GM10847 (cell line): ENCODE results near the gene UBE2D2.

Experiments used
- POLR2A ChIP-seq: IDR thresholded peaks from 2 replicates; pipeline ENCODE4 v1.6.1; 2011; ENCODE audit not compliant: insufficient read length; ENCODE audit errors: extremely low read depth

UBE2D2 gene

DNA sequence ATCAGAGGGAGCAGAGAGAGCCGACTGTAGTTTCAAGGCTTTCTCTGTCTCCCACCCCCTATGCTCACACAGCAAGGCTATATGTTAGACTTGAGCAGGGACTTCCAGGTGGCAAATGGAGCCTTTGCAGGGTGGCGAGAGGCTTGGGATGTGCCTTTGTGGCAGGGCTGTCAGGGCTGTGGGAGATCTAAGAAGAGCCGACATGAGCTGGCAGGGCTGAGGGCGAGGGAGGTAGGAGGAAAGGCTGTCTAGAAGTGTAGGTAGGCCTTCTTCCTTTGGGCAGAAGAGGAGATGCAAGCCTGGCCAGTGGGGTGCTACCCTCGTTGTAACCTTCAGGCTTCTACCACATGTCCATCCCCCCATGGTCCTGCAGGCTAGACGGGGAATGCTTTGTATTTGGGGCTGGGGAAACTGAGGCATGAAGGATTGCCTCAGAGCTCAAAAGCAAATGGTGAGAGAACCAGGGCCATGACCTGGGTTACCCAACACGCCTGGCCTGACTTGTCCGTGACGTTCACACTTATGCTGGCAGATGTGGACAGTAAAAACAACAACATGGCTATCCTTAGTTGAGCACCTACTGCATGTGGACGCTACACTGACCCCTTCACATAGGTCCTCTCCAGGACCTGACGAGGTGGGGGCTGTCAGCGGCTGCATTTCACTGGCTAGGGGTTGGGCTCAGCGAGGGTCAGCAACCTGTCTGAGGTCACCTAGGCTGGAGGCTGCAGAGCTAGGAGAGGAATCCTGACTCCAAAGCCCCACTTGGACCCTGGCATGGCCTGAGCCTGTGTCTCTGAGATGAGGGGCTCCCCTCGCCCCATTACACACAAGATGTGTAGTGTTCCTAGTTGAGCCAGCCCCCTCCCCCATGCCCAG, 102.3 kb downstream of the UBE2D2 start:
- no peak for TF ChIP-seq POLR2A

DNA sequence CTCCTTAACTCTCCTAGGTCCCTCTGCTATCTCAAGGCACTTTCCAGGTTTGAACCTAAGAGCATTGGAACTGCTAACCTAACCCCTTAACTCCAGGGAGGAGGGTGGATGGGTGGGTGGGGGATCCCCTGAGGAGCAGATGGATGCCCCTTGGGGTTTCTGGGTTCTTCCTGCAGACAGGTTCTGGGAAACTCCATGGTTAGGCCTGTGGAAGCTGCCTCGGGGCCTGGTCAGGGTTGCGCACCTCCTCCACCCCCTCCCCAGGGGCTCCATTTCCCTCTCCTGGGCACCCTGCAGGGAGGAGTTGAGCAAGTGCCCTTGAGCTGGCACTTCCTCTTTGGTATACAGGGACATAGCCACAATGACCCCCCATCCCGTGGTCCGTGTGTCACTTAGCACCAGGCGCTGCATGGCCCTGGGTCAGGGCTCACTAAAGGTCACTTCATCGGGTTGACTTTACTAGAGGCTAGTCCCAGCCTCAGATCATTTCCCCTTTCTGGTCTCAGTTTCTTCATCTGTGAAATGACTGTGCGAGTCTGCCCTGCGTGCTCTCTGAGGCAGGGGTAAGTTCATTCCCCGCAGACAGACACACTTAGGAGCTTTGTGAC, 103.1 kb downstream of the UBE2D2 start:
- no peak for TF ChIP-seq POLR2A

DNA sequence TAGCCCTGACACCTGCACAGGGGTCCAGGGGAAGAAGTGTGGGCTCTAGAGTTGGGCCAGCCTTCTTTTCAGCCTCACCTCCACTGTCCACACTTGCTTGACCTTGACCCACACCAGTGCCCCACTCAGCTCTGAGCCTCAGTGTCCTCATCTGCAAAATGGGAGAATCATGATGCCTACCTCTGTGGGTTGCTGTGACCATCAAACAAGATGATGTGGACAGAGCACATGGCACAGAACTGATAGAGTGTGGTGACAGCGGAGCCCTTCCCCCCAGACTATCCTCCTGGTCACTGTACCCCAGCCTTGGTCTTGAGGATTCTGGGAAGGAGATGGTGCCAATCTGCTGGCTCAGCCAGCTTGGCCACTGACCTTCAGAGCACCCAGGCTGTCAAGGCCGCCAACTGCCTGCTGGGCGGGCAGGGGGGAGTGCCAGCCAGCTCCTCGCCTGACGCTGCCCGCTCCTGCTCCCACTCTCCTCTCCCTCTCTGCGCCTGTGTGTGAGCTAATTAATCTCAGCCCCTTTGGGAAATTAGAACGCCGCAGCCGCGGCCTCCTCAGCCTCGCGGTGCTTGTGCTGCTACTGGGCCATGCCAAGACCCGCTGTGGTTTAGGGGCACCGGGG, 103.7 kb downstream of the UBE2D2 start:
- TF ChIP-seq POLR2A, result no peak

DNA sequence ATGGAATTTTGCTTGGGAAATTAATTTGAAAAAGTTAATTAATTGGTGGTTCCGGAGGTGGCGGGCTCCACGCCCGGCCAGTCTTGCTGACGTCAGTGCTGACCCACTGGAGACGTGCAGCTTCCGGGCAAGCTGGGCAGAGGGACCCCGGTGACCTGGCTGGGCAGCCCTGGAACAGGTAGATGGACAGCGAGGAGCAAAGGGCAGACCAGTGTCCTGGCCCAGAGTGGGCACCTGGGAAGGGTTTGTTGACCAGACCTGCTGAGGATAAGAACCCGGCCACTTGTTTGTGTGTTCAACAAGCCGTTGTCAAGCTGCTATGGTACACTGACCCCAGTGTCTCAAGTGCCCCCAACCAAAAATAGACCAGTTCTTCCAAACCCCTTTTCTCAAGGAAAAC, 104.5 kb downstream of the UBE2D2 start:
- TF ChIP-seq POLR2A, result no peak

DNA sequence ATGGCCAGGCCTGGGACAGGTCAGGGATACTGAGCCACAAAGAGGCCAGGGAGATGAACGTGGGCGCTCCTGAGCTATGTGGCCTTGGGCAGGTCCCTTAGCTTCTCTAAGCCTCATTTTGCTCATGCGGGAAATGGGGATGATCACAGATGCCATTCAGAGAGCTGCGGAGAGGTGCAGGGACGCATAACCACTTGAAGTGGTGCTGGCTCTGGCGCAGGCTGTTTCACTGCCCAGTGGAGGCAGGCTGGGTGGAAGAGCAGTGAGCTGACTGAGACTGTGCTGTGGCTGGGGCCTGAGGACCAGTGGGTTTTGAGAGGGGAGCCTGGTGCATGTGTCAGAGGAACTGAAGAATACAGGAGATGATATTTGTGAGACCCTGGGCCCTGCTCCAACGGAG, 105.4 kb downstream of the UBE2D2 start:
- TF ChIP-seq POLR2A, result no peak

DNA sequence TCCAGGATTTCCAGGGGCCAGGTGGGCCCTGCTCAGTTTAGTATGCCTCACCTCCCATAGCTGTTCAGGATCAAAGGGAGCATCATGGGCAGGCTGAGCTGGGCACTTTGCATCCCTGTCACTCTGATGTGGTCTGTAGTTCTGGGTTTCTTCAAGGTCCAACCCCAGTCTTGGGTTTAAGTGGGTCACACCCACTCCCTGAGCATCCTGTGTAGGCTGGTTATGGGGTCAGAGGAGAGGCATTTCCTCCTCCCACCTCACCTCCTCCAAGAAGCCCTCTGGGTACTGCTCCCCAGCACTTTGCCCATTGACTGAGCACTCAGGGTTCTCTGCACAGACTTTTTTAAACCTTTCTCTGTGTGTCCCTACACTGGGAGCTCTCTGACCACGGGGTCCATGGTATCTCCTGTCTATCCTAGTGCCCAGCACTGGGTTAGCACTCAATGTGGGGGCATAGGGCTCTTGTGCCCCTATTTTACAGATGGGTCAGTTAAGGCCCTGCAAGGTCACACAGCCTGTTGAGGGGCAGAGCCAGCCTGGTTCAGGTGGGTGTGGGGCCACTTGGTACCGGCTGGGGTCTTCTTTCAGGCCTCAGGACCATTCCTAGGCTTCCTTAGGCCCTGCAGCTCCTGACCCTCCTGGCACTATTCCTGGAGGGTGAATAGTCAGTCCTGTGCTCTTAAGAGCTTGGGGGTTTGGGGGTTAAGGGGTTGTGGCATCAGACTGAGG, 106.0 kb downstream of the UBE2D2 start:
- TF ChIP-seq POLR2A, result no peak

DNA sequence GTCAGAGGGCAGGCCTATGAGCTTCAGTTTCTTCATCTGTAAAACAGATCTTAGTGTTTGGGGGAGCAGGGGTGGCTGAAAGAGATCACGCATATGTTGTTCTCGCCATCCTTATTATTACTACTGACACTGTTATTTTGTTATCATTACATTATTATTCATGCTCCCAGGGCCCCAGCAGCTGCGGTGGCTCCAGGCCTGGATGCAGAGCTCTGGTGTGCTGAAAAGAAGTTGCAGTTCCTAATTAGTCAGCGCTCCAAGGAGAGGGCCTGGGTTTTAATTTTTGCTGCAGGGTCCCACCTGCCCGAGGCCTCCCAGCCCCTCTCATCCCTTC, 106.6 kb downstream of the UBE2D2 start:
- TF ChIP-seq POLR2A, result no peak

DNA sequence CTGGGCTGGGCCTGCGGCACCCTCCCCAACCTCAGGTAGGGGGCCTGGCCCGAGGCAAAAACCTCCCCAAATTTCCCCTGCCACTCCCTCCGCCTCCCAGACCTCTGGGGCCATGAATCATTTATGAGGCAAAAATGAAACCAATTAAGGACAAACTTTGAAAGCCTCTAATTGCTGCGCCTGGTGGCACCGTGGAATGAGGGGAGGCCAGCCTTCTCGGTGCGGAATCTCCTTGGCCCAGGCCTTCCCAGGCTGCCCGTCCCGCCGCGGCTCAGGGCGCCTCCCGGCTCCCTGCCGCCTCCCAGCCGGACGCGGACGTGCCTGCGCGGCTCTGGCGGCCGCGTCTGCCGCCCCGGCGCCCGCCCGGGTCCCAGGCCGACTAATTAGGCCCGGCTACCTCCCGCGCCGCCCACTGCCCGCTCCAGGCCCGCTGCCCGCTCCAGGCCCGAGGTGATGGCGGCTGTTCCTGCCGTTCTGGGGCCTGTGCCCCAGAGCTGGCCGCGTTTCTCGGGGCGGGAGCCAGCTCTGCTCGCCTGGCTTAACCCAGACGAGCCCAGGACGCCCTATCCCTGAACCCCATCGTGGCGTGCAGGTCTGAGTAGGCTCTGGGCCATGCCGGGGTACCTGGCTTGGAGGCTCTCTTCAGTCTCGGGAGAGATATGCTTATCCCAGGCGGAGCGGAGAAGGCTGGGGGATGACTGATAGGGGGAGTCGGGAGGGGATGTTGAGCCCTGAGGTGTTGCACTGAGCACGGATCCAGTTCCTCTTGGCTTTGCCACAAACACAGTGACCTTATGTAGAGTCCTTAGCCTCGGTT, 107.1 kb downstream of the UBE2D2 start:
- peak; percentile 23 for TF ChIP-seq POLR2A

DNA sequence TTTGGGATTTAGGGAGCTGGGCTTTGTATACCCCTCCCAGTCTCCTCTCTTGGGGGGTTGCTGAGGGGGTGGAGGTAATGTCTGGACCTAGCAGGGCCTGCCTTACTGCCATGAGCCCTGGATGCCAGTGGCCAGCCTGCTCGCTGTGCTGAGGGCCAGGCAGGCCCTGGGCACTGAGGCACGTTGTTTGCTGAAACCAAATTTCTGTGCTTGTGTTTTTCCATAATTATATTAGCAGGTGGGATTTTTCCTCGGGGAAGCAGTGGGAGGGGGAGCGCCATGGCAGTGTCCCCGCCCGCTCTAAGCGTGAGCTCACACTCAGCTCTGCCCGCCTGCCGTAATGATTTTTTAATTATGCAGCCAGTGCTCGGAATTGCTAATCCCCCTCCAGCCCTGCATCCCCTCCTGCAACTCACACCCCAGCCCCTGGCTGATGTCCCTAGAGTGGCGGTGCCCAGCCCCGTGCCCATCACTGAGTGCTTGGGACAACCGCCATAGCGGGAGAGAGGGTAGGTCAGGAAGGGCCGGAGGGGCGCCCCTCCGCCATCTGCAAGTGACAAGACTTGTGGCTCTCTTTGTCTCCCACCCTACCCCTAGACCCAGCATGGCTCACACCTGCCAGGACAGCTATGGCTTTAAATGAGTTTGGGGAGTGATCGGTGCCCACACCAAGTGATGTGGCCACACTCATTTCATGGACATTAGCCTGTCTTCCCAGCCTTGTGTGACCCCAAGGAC, 108.0 kb downstream of the UBE2D2 start:
- no peak for TF ChIP-seq POLR2A

DNA sequence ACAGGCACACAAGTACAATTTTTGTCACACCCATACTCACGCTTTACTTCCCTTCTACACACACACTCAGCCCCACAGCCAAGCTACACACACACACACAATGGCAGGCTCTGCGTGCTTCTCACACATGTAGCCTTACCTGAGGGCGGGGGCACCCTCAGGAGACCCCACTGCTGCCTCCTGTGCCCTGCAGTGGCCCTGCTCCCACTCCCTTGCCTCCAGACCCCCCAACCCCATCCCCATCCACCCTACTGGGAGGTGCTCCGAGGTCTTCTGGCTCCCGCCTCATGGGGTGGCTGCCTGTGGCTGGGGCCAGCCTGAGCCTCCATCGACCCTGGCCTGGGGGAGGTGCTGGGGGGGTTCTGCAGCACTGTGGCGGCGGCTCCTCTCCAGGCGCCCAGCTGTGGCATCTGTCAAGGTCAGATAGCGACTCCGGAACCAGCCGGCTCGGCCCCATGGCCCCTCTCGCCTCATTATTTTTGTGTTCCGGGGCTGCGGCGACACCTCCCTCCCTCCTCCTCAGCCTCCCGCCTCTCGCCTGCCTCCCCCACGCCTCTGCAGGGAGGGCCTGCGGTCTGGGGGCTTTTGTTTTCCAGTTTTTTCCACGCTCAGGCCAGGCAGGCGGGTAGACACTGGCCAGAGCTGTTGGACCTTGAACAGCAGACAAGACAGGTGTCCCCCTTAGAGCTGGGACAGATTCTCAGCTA, 108.7 kb downstream of the UBE2D2 start:
- no peak for TF ChIP-seq POLR2A

DNA sequence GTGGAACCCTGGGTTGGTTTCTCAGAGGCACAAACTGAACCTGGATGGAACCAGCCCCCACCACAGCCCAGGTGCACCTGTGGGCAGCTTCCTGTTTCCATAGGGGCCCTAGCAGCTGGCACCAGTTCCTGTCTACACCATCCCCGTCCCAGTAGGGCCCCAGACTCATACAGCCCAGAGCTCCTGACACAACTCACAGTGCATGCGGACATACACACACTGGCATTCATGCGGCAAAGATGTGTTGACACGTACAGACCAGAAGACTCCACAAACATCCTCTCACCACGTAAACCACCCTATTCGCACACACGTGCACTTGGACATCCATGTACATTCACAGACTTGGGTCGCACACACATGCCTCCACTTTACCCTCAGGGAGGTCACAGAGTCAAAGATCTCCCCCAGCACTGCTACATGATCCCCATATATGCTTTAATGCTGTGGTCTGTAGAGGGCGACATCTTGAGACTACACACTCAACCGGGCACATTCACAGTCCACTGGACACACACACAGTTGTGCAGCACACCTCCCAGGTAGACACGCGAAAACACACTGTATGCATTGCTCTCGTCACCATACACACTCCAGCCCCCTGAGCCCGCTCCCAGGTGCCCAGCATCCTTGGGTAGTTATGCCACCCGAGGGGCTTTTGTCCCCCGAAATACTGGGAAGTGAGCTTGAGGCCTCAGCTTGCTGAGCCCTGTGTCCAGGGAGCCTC, 109.4 kb downstream of the UBE2D2 start:
- TF ChIP-seq POLR2A, result peak; percentile 15

DNA sequence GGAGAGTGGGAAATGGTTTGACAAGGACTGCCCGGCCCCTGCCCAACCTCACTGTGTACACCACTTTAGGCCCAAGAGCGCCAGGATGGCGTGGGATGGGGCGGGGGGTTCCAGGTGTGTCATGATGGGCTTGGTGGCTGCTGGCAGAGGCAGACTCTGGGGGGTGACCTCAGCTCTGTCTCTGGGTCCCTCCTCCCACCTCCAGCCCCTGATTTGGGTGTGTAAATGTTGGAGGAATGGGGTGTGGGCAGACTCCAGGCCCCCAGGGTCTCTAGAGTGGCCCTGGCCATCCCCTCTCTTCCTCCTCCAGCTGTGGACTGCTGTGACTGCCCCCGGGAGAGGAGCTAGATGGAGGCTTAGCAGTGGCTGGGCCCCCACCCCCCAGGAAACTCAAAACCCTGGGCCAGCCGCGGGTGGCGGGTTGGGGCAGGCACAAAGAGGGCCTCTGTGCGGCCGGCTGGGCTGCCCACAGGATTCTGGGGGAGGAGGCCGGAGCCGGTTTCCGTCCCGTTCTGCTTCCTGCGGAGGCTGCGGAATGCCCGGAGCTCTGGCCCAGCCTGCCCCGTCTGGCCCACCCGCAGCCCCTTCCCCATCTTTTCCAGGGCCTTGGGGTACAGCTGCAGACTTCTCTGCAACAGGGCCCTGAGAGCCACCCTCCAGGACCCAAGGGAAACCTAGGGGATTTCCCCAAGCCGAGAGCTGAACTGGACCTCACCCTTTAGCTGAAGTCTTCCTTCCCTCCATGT, 110.1 kb downstream of the UBE2D2 start:
- no peak for TF ChIP-seq POLR2A
